ENCODE data around the gene MAP2K1.
A peak's percentile ranks its signal among the peaks of the same experiment; 100 is the strongest.

DNA sequence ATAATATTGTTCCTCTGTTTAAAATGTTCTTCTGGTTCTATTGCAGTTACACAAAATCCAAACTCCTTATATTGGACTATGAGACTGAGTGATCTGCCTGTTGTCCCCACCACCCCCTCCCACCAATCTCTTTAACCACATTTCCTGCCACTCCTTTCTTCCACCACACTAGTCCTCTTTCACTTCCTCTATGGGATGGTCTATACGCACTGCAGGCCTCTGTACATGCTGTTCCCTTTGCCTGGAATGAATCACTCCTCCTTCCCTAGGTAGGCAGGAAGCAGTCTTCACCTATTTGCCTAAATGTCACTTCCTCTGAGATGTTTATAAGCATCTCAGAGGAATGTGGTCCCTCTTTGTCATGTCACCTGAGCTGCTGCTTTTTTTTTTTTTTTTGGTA, 4.0 kb downstream of the MAP2K1 start:
- TF ChIP-seq POLR2A (IDR thresholded peaks at IDR 0.05; ENCODE audit: extremely low read depth, insufficient read length) = no peak
- TF ChIP-seq, protein P1, sequence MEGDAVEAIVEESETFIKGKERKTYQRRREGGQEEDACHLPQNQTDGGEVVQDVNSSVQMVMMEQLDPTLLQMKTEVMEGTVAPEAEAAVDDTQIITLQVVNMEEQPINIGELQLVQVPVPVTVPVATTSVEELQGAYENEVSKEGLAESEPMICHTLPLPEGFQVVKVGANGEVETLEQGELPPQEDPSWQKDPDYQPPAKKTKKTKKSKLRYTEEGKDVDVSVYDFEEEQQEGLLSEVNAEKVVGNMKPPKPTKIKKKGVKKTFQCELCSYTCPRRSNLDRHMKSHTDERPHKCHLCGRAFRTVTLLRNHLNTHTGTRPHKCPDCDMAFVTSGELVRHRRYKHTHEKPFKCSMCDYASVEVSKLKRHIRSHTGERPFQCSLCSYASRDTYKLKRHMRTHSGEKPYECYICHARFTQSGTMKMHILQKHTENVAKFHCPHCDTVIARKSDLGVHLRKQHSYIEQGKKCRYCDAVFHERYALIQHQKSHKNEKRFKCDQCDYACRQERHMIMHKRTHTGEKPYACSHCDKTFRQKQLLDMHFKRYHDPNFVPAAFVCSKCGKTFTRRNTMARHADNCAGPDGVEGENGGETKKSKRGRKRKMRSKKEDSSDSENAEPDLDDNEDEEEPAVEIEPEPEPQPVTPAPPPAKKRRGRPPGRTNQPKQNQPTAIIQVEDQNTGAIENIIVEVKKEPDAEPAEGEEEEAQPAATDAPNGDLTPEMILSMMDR (IDR thresholded peaks at IDR 0.05; ENCODE audit: low read depth, low read length) = no peak
- peak; percentile 40; the same call in 1 of the 2 replicates for TF ChIP-seq MYC (IDR thresholded peaks at IDR 0.05; ENCODE audit: low read depth, low read length)

Data from NB4 (cell line).